AG09309 (cell line): ENCODE data around the gene NUBPL.

Experiments used
- DNase-seq: peaks from one replicate; pipeline ENCODE4 v3.0.0-alpha.2; 2010; ENCODE audit warnings: low read depth
- H3K4me3 ChIP-seq: 2 replicates; pipeline ENCODE4 v1.5.1; 2011; ENCODE audit warnings: mild to moderate bottlenecking, low read depth, low read length, moderate library complexity; ENCODE audit not compliant: control insufficient read depth
- CTCF ChIP-seq: IDR thresholded peaks from 2 replicates; pipeline ENCODE4 v1.5.1; 2011; ENCODE audit warnings: mild to moderate bottlenecking, low read depth, low read length, inconsistent platforms; ENCODE audit not compliant: insufficient read depth, control insufficient read depth; ENCODE audit errors: missing control alignments

The NUBPL gene

GRCh38 chr14:31895206-31895605 is 334.0 kb downstream of the NUBPL start:
- no peak for DNase-seq
- H3K4me3 ChIP-seq: no peak overlapping the region
- no peak for TF ChIP-seq CTCF

- DNase-seq: no peak
- no peak overlapping the region for H3K4me3 ChIP-seq
- TF ChIP-seq CTCF: no peak
These were observed 334.4 kb downstream of the NUBPL start for GRCh38 chr14:31895646-31896045.

- no peak for TF ChIP-seq CTCF
- no peak overlapping the region for H3K4me3 ChIP-seq
- DNase-seq: no peak
These were observed 336.5 kb downstream of the NUBPL start for GRCh38 chr14:31897581-31898186.

- H3K4me3 ChIP-seq: no peak overlapping the region
- DNase-seq: no peak
These were observed 337.8 kb downstream of the NUBPL start for GRCh38 chr14:31898838-31899528.

GRCh38 chr14:31902002-31902401 is 340.8 kb downstream of the NUBPL start:
- H3K4me3 ChIP-seq: no peak overlapping the region
- TF ChIP-seq CTCF: no peak
- no peak for DNase-seq

More at GRCh38 chr14:31898838-31899528, 337.8 kb downstream of the NUBPL start:
- TF ChIP-seq CTCF: no peak

GRCh38 chr14:31902945-31903646 is 341.9 kb downstream of the NUBPL start:
- DNase-seq: no peak
- TF ChIP-seq CTCF: no peak
- H3K4me3 ChIP-seq: no peak overlapping the region
